OCI-LY7 (cell line): ENCODE results near the gene ATG9B. TPM values are rescaled to one million over a fixed set of nuclear protein-coding genes. Genes with fewer than 3 reads are reported as not detected.

Source experiments
- BruUV-seq: library from RNA; stranded (reverse); fragments of 400-500 nt; replicated peaks from 2 replicates; lab custom pipeline; 2021; lab: Mats Ljungman, UMichigan
- CTCF ChIA-PET: fragments of 300-600 bp; sonication (Branson Sonifier 250); formaldehyde crosslinking; loops from one replicate; lab custom pipeline; 2022; ENCODE audit warnings: antibody characterized with exemption; ENCODE audit not compliant: unreplicated experiment; lab: Charles Lee
- POLR2A ChIA-PET: fragments of 300-600 bp; sonication (Branson Sonifier 250); formaldehyde crosslinking; loops from one replicate; lab custom pipeline; 2022; ENCODE audit warnings: antibody characterized with exemption; lab: Charles Lee
- DNase-seq: peaks from one replicate; pipeline ENCODE4 v3.0.0-alpha.2; 2015; ENCODE audit warnings: low spot score
- H2AFZ ChIP-seq: fragments of 200-600 bp; sonication (generic), shearing (Covaris generic); 2 replicates; pipeline ENCODE4 v1.6.1; 2014; ENCODE audit warnings: mild to moderate bottlenecking, antibody characterized with exemption, low read length, moderate library complexity
- H3K27ac ChIP-seq: fragments of 200-600 bp; sonication (generic); 2 replicates; pipeline ENCODE4 v1.5.1; 2014; ENCODE audit warnings: mixed run types, low read depth, mild to moderate bottlenecking, moderate library complexity, low read length, inconsistent platforms; ENCODE audit not compliant: poor library complexity, severe bottlenecking
- H3K36me3 ChIP-seq: fragments of 200-600 bp; sonication (generic); 2 replicates; pipeline ENCODE4 v1.6.1; 2014; ENCODE audit warnings: mild to moderate bottlenecking, antibody characterized with exemption, low read length, moderate library complexity, mixed read lengths; ENCODE audit not compliant: insufficient read depth
- H3K4me1 ChIP-seq: fragments of 200-600 bp; sonication (generic); 2 replicates; pipeline ENCODE4 v1.5.1; 2014; ENCODE audit warnings: mild to moderate bottlenecking, low read length; ENCODE audit not compliant: insufficient read depth, poor library complexity, severe bottlenecking
- H3K4me2 ChIP-seq: fragments of 200-600 bp; sonication (generic); 2 replicates; pipeline ENCODE4 v1.6.1; 2014; ENCODE audit warnings: mild to moderate bottlenecking, low read length
- H3K4me3 ChIP-seq: fragments of 200-600 bp; sonication (generic); 2 replicates; pipeline ENCODE4 v1.5.1; 2014; ENCODE audit warnings: mild to moderate bottlenecking, low read depth, low read length; ENCODE audit not compliant: poor library complexity, severe bottlenecking
- H3K79me2 ChIP-seq: fragments of 200-600 bp; sonication (generic); 2 replicates; pipeline ENCODE4 v1.6.1; 2016; ENCODE audit warnings: low read depth, mild to moderate bottlenecking, low read length, moderate library complexity, mixed read lengths; ENCODE audit not compliant: insufficient read depth
- H3K9me2 ChIP-seq: fragments of 200-600 bp; sonication (generic); 2 replicates; pipeline ENCODE4 v1.6.1; 2016; ENCODE audit warnings: mild to moderate bottlenecking, low read length, mixed read lengths; ENCODE audit not compliant: insufficient read depth
- H3K9me3 ChIP-seq: fragments of 200-600 bp; sonication (generic); 2 replicates; pipeline ENCODE4 v1.6.1; 2014; ENCODE audit warnings: mild to moderate bottlenecking, mixed run types, low read length, mixed read lengths
- H4K20me1 ChIP-seq: fragments of 200-600 bp; sonication (generic); 2 replicates; pipeline ENCODE4 v1.6.1; 2014; ENCODE audit warnings: mild to moderate bottlenecking, antibody characterized with exemption, low read length, moderate library complexity, mixed read lengths; ENCODE audit not compliant: insufficient read depth
- CTCF ChIP-seq: fragments of 200-600 bp; sonication (generic); conservative IDR thresholded peaks from 2 replicates; pipeline ENCODE4 v1.5.1; 2014; ENCODE audit warnings: mild to moderate bottlenecking, antibody characterized with exemption, low read length, moderate library complexity, mixed read lengths
- EZH2phosphoT487 ChIP-seq: fragments of 200-600 bp; sonication (generic); IDR thresholded peaks from 2 replicates; pipeline ENCODE4 v1.6.1; 2018; ENCODE audit warnings: low read depth, borderline replicate concordance, mild to moderate bottlenecking, mixed run types, antibody characterized with exemption, low read length, moderate library complexity, mixed read lengths
- intact Hi-C: fragments of 100-400 bp; cut with micrococcal nuclease; formaldehyde crosslinking; loops from one replicate; pipeline ENCODE4 v1.10.0; 2022; ENCODE audit not compliant: unreplicated experiment
- total RNA-seq, 2 experiments: library from RNA; depleted of rRNA in 1 of 2; stranded (reverse); fragments of >200 nt in 1 of 2; shearing (Covaris generic) in 1 of 2; gene quantifications; 2 replicates each; pipeline ENCODE4 v1.2.3, GENCODE V29; 2014 to 2022

ATG9B gene
- total RNA-seq, 2 experiments from 2014 or later: 0.97 to 1.1 TPM

DNA sequence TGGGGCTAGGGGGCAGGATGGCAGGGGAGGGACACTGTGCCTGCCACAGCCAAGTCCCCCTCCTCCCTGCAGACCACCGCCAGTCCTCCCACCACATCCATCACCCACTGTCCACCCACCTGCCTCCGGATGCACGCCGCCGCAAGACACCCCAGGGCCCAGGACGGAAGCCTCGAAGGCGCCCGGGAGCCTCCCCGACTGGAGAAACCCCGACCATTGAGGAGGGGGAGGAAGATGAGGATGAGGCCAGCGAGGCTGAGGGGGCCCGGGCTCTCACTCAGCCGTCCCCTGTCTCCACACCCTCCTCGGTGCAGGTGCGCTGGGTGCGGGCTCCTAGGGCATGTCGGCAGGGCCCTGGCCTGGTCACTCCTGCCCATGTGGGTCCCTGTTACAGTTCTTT, 40.2 kb upstream of the ATG9B start:
- intact Hi-C loops: no loop called here
- CTCF ChIA-PET: no interaction called here

DNA sequence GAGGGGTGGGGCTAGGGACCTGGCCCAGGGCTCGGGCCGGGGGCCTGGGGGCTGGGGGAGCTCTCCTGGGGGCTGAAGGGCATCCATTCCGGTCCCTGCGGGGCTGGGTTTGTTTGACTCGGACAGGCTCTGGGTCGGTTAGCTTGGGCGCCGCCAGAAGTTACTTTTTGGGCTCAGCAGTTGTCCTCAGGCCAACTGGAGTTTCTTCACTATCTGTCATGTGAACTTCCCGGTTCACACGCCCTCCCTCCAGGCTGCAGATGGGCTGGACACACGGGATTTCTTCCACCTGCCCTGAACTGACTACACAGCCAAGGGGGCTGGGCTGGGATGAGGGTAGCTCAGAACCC, 38.9 kb upstream of the ATG9B start:
- TF ChIP-seq CTCF (no peak), EZH2phosphoT487 (no peak)
- Histone ChIP-seq H3K36me3 (peaks cover 39% of the 10 kb centered on the region), H3K9me2 (no peaks in the 10 kb centered on the region), H4K20me1 (no peaks in the 10 kb centered on the region), H3K9me3 (no peaks in the 10 kb centered on the region), H2AFZ (no peak overlapping the region), H3K79me2 (peaks cover 14% of the 10 kb centered on the region; the same call in 1 of the 2 replicates), H3K4me3 (no peak overlapping the region), H3K27ac (no peak overlapping the region), H3K4me1 (peaks cover 26% of the 10 kb centered on the region), H3K4me2 (no peak overlapping the region)
- ChIA-PET POLR2A (no interaction called here), CTCF (no interaction called here)
- intact Hi-C loops: no loop called here
- no TSS peak for BruUV-seq
- DNase-seq: no peak

More for the DNA sequence above, 40.2 kb upstream of the ATG9B start:
- peaks cover 14% of the 10 kb centered on the region; the same call in 1 of the 2 replicates for H3K79me2 ChIP-seq
- no TSS peak for BruUV-seq
- H3K9me2 ChIP-seq: no peaks in the 10 kb centered on the region
- H3K4me3 ChIP-seq: no peak overlapping the region
- peaks cover 16% of the 10 kb centered on the region for H3K4me1 ChIP-seq
- no peak for DNase-seq
- POLR2A ChIA-PET: no interaction called here
- H4K20me1 ChIP-seq: no peaks in the 10 kb centered on the region
- H3K36me3 ChIP-seq: peaks cover 46% of the 10 kb centered on the region
- no peaks in the 10 kb centered on the region for H3K9me3 ChIP-seq
- no peak overlapping the region for H3K4me2 ChIP-seq
- H3K27ac ChIP-seq: no peak overlapping the region
- no peak overlapping the region for H2AFZ ChIP-seq
- TF ChIP-seq CTCF: no peak
- TF ChIP-seq EZH2phosphoT487: no peak

DNA sequence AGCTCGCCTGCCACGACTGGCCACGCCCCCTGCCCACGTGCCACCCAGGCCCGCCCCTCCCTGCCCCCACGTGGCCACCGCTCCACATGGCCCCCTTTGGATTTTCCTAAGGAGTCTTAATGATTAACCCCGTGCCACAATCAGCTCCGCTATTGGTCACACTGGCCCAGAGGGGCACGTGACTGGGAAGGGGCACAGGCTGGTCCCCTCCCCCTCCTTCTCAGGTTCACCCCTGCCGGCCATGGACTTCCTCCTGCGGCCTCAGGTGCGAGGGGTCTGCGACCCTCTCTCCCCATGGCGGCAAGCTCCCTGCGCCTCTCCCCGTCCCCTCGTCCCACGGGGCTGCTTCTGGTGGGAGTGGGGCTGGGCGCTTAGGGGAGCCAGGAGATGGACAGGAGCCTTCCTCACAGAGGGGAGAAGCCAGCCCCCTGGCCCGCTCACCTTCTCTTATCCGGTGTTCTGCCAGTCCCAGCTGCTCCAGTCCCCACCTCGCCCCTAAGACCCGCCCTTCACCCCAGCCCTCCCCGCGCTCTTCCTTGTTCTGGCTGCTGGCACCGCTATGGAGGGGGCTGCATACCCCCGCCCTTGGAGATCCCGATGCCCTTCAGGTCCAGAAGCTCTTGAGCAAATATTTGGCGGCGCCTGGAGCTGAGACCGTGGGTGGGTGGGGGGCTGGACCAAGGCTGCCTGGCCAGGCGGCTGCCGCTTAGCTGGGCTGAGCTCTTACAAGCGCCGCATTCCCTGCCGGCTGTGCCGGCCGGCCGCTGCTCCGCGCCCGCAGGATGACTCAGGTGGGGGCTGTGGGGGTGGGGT, 38.3 kb upstream of the ATG9B start:
- ChIA-PET CTCF (interaction anchor here (0.6 kb wide), 2 partner anchors 18 to 62 kb away, joined by 3 read pairs; partner anchors contain the start of gene FASTK), POLR2A (no interaction called here)
- no TSS peak for BruUV-seq
- Histone ChIP-seq H2AFZ (no peak overlapping the region), H3K36me3 (peaks cover 33% of the 10 kb centered on the region), H3K9me3 (no peaks in the 10 kb centered on the region), H3K27ac (no peak overlapping the region), H3K9me2 (no peaks in the 10 kb centered on the region), H4K20me1 (no peaks in the 10 kb centered on the region), H3K4me1 (peaks cover 26% of the 10 kb centered on the region), H3K4me2 (no peak overlapping the region), H3K4me3 (no peak overlapping the region), H3K79me2 (peaks cover 14% of the 10 kb centered on the region; the same call in 1 of the 2 replicates)
- intact Hi-C loops: no loop called here
- no peak for DNase-seq
- TF ChIP-seq EZH2phosphoT487 (no peak), CTCF (no peak)
